Aorta (tissue), 5 donors: Measurements from ENCODE around the gene MEIS1. TPM values are rescaled to one million over a fixed set of nuclear protein-coding genes. Genes with fewer than 3 reads are reported as not detected.
A peak's percentile ranks its signal among the peaks of the same experiment; 100 is the strongest.

Source experiments
- ATAC-seq: fragments of 200-7000 bp; cut with Tn5 transposase; one replicate; pipeline ENCODE4 v1.9.1; 2022; ENCODE audit warnings: moderate library complexity; ENCODE audit not compliant: low FRiP score
- DNase-seq, 2 donors: peaks; one replicate each; pipeline ENCODE4 v3.0.0-alpha.2; 2020
- H3K27ac ChIP-seq, 2 donors: one replicate each; pipeline ENCODE4 v1.5.1; 2013; ENCODE audit warnings: low read length in 2 of 2, mild to moderate bottlenecking in 2 of 2, moderate library complexity in 2 of 2, control low read depth in 1 of 2, inconsistent platforms in 1 of 2, low read depth in 1 of 2
- H3K27me3 ChIP-seq, 2 donors: one replicate each; pipeline ENCODE4 v1.6.1; 2013; ENCODE audit warnings: control low read depth in 1 of 2, low read length in 1 of 2, mild to moderate bottlenecking in 1 of 2, moderate library complexity in 1 of 2; ENCODE audit not compliant: insufficient read depth in 2 of 2, control insufficient read depth in 1 of 2
- H3K36me3 ChIP-seq, 2 donors: one replicate each; pipeline ENCODE4 v1.6.1; 2013; ENCODE audit warnings: control low read depth in 1 of 2, low read length in 1 of 2, mild to moderate bottlenecking in 1 of 2; ENCODE audit not compliant: insufficient read depth in 2 of 2, control insufficient read depth in 1 of 2
- H3K4me1 ChIP-seq, 2 donors: one replicate each; pipeline ENCODE4 v1.6.1; 2013; ENCODE audit warnings: low read length in 2 of 2, control low read depth in 1 of 2, mild to moderate bottlenecking in 1 of 2, moderate library complexity in 1 of 2; ENCODE audit not compliant: insufficient read depth in 2 of 2, control insufficient read depth in 1 of 2
- H3K4me3 ChIP-seq, 2 donors: one replicate each; pipeline ENCODE4 v1.5.1; 2013; ENCODE audit warnings: low read length in 2 of 2, control low read depth in 1 of 2, mild to moderate bottlenecking in 1 of 2
- H3K9me3 ChIP-seq: one replicate; pipeline ENCODE4 v1.6.1; 2013; ENCODE audit warnings: mild to moderate bottlenecking, low read length; ENCODE audit not compliant: control insufficient read depth
- WGBS, 2 donors: extraction: QIAGEN DNeasy Blood & Tissue Kit; methylation state at CpG; one replicate each; pipeline ENCODE4 v1.1.7; 2013; 5-methylcytosine and 5-hydroxymethylcytosine counted together
- intact Hi-C, 2 donors: fragments of 100-400 bp; cut with DNase I; formaldehyde crosslinking; loops; one replicate each; pipeline versions ENCODE4 v1.14.2 to v1.15.0; 2022
- polyA plus RNA-seq, 2 donors: library from polyadenylated mRNA; stranded (reverse); fragments of 200-250 nt; gene quantifications; one replicate each; pipeline ENCODE4 v1.2.3, GENCODE V29; 2013
- total RNA-seq, 2 donors: library from RNA; stranded (reverse); fragmentation: NEBNext Ultra II Directional; extraction: Animal tissue kit (Norgen Biotek cat#: 25700); gene quantifications; one replicate each; pipeline ENCODE4 v1.2.1, GENCODE V29; 2021
- donor health status: healthy with polysubstance abuse.
- donor health status: Bipolar disorder and iron deficiency.
- donor health status: DM: no; HTN: no; CAD: no.
- donor health status: DM: no; HTN: no; CAD: no.
- donor health status: DM: yes; HTN: yes; CAD: no.

Gene MEIS1
- total and polyA plus RNA-seq, 4 donors, result 7.6 to 76.6 (median 33.5) TPM

DNA sequence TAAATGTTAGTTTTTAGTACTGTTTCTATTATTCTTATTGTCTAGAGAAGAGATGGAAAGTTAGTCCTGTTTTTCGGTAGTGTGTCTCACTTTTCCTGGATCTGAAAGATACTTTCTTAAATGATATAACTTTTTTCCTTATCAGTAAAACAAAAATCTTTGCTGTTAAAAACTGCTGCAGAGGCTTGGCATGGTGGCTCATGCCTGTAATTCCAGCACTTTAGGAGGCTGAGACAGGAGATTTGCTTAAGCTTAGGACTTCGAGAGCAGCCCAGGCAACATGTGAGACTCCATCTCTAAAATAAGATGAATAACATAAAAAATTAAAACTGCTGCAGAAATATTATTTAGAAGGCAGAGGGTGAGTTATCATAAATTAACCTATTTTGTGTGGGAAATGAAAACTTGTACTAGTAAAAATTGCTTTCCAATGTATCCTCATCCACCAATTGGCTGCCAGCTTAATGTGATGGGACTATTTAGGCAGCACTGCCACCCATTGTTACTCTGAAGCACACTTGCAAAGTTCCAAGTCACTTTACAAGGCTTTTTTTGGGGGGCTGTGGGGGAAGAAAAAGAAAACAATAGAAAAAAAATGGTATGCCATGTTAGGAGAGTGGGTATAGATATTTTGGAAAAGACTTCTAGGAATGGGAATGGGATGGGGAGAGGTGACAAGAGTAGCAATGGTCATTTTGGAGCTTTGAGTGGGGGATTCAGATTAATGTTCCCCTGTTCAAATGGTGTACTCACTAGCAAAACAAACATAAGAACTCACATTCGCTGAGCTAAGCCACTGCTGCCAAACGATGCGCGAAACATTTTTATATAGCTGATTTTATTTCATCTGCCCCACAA is 62.7 kb downstream of the MEIS1 start:
- Histone ChIP-seq H3K9me3 (no peaks in the 10 kb centered on the region), H3K36me3 (peaks cover 0 to 2% of the 10 kb centered on the region in 2 donors), H3K27me3 (no peaks in the 10 kb centered on the region), H3K4me3 (no peak overlapping the region), H3K27ac (no peak overlapping the region), H3K4me1 (peaks cover 3 to 8% of the 10 kb centered on the region in 2 donors)
- intact Hi-C loops, result loop anchor here (2.0 to 5.0 kb wide), 4 partner anchors 55 to 75 kb away; no protein-coding TSS in a partner anchor
- 74% methylated on average over 6 of the region's 6 CpGs for WGBS, 2 donors
- DNase-seq (no peak), ATAC-seq (no peak)

DNA sequence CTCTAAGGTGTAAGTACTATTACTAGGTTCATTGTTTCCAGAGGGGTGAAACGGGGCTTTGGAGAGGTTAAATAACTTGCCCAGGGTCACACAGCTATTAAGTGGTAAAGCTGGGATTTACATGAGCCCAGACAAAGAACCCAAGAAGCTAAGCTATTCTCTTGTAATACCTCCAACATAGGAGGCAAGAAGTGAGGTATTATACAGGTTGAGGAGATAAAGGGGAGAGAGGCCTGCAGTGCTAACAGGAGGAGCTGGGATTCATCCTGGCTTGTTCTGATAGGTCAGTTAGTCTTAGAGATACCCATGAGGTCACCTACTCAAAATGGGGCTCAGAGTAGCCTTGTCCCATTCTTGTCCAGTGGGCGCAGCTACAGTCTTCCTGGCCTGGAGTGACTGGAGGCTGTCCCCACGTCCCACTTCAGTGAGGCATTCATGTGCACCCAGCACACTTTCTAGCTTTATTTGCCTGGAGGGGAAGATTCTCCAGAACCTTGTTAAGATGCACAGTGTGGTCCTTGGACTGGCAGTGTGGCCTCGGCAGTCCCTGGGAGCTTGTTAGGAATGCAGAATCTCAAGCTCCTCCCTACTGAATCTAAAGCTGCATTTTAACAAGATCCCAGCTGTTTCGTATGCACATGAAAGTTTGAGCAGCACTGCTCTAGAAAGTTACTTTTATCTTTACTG is 63.5 kb downstream of the MEIS1 start:
- peaks cover 3 to 8% of the 10 kb centered on the region in 2 donors for H3K4me1 ChIP-seq
- H3K36me3 ChIP-seq, result peaks cover 0 to 2% of the 10 kb centered on the region in 2 donors
- no peak overlapping the region for H3K27ac ChIP-seq
- intact Hi-C loops, result loop anchor here (5.0 kb wide), 3 partner anchors 56 to 74 kb away; no protein-coding TSS in a partner anchor
- no peaks in the 10 kb centered on the region for H3K27me3 ChIP-seq
- ATAC-seq (no peak), DNase-seq (no peak)
- H3K9me3 ChIP-seq, result no peaks in the 10 kb centered on the region
- H3K4me3 ChIP-seq, result no peak overlapping the region
- 68 to 77% methylated on average over 5 of the region's 5 CpGs for WGBS, 2 donors

DNA sequence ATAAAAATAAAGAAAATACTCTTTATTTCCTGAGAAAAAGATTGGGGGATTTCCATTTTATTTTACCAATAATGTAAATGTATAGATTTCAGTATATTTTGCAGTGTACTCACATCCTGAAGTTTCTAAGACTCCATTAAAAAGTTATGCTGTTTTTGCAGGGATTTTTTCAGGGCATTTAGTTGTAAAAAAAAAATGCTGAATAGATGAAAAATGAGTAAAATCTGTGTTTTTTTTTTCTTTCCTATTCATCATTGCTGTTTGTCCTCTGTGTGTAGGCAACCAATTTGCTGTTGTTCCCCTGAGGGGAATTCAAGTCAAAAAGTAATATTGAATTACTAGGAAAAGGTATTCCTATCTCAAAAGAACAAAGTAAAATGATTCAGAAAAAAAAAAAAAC is 66.3 kb downstream of the MEIS1 start:
- ATAC-seq, result no peak
- no peak for DNase-seq
- Histone ChIP-seq H3K4me3 (no peak overlapping the region), H3K9me3 (no peaks in the 10 kb centered on the region), H3K27me3 (no peaks in the 10 kb centered on the region), H3K27ac (no peak overlapping the region), H3K36me3 (peaks cover 0 to 2% of the 10 kb centered on the region in 2 donors), H3K4me1 (peaks cover 1 to 3% of the 10 kb centered on the region in 2 donors)
- intact Hi-C loops, result no loop called here

DNA sequence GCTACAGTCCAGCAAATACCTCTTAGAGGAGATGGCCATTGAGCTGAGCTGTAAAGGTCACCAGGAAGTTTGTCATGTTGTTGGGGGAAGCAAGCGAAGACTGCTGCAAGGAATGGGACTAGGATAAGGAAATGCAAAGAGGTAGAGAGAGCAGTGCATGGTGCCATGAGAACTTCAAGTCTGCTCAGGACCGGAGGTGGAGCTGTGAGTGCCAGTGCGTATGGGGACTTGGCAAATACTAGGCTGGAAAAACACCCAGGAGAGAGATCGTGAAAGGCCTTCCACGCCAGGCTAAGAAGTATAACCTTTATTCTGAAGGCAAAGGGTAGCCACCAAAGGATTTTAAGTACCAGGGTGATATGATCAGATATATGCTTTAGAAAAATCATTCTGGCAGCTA is 71.3 kb downstream of the MEIS1 start:
- Histone ChIP-seq H3K36me3 (no peaks in the 10 kb centered on the region), H3K27me3 (no peaks in the 10 kb centered on the region), H3K4me1 (peaks cover 0 to 16% of the 10 kb centered on the region in 2 donors), H3K9me3 (no peaks in the 10 kb centered on the region), H3K27ac (no peak overlapping the region), H3K4me3 (no peak overlapping the region)
- ATAC-seq, result no peak
- intact Hi-C loops, result no loop called here
- WGBS, 2 donors, result 33 to 43% methylated on average over 5 of the region's 5 CpGs
- no peak for DNase-seq

DNA sequence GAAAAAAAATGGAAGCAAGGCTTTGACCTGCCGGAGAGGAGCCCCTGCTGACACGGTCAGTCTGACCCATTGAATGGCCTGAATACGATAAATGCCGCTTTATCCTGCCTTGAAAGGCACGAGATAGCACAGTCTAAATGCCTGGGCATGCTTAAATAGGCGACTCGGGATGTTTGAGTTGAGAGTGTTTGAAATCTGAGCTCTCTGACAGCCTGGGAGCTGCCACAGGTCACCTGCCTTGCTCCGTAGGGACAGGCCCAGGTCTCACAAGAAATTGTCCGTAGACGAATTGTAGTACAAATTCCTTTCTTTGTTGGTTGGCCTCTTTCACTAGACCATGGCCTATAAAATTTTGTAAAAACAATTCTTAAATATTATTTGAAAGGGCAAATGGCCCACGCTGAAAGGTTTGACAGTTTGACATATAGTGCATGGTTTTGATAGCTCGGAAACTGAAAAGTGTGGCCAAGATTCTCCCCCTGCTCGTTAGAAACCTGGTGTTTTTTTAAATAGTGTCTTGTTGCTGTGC is 72.8 kb downstream of the MEIS1 start:
- H3K27ac ChIP-seq, result no peak overlapping the region
- 25 to 34% methylated on average over 13 of the region's 13 CpGs for WGBS, 2 donors
- no peaks in the 10 kb centered on the region for H3K27me3 ChIP-seq
- no peaks in the 10 kb centered on the region for H3K36me3 ChIP-seq
- H3K9me3 ChIP-seq, result no peaks in the 10 kb centered on the region
- intact Hi-C loops, result no loop called here
- ATAC-seq (no peak), DNase-seq (no peak)
- H3K4me3 ChIP-seq, result no peak overlapping the region
- H3K4me1 ChIP-seq, result peaks cover 0 to 16% of the 10 kb centered on the region in 2 donors

DNA sequence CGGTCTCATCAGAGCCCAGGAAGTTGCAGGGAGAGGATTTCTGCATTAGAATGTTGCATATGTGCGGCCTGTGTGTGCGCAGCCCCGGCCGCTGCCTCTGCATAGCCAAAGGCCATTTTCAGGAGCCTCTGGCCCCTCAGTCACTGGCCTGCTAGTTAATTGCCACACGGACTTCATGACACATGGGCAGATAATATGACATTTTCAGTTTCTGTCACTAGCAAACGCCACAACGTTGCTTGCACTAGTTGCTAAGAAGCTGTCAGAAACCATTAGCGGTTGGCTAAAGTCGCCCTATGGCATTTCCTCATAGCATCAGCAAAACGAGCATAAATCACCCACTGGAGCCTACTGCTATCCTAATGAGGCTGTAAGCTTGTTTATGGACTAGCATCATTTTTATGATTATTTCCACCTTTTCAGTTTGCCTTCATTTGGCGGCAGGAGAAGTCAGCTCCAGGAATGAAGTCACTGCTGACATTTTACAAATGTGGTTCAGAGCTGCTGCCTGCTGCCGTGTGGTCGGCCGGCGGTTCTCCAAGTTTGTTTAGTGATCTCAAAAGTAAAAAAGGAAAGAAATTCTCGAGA is 73.7 kb downstream of the MEIS1 start:
- peak overlapping the region in 1 of 2 donors; percentile 0 for H3K4me3 ChIP-seq
- H3K9me3 ChIP-seq, result no peaks in the 10 kb centered on the region
- ATAC-seq, result no peak
- H3K27ac ChIP-seq, result no peak overlapping the region
- H3K27me3 ChIP-seq, result no peaks in the 10 kb centered on the region
- peaks cover 0 to 2% of the 10 kb centered on the region in 2 donors for H3K36me3 ChIP-seq
- no peak for DNase-seq
- peaks cover 0 to 16% of the 10 kb centered on the region in 2 donors for H3K4me1 ChIP-seq
- 28 to 30% methylated on average over 17 of the region's 17 CpGs for WGBS, 2 donors
- intact Hi-C loops, result no loop called here

DNA sequence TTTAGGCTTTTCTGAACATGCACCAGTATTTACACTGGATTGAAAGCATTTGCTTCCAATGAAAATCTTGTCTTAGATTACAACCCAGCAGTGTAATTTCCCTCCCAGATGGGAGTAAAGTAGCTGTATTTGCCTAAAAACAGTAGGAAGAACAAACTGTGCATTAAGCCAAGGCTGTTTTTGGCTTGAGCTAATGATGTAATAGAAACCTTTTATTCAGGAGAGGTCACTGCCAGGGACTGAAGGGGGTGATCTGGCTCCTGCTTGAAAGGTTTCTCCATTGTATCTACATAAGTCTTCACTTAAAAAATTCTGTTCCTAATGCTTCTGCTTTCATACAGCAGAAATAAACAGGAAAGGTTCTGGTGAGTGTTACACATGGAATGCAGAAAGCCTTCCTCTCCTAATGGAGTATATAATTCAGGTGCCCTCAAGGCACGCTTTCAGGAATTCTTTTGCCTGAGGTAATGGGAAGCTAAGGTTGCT is 74.4 kb downstream of the MEIS1 start:
- Histone ChIP-seq H3K27me3 (no peaks in the 10 kb centered on the region), H3K4me3 (no peak overlapping the region), H3K9me3 (no peaks in the 10 kb centered on the region), H3K27ac (no peak overlapping the region), H3K4me1 (peaks cover 0 to 16% of the 10 kb centered on the region in 2 donors), H3K36me3 (peaks cover 0 to 2% of the 10 kb centered on the region in 2 donors)
- intact Hi-C loops, result no loop called here
- 78 to 91% methylated on average over 1 of the region's 1 CpG for WGBS, 2 donors
- no peak for ATAC-seq
- DNase-seq, result no peak

DNA sequence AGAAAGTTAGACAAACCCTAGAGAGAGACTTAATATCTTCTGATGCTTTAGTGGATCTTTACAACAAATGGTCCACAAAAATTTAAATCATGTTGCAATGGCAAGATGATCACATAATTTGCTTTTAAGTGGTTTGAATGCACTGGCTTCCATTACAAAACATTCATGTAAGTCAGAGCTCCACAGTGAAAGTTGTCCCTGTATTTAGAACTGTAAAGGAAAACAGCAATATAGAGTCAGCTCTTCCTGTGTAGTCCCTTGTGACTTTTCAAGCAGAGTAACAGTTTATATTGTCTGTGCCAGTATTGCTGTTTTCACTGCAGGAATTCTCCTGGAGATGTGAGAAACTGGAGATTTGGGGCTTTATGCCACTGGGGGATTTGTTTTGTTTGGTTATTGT is 77.7 kb downstream of the MEIS1 start:
- ATAC-seq (no peak), DNase-seq (no peak)

More for the DNA sequence above, 77.7 kb downstream of the MEIS1 start:
- Histone ChIP-seq H3K4me1 (peaks cover 0 to 11% of the 10 kb centered on the region in 2 donors), H3K27me3 (no peaks in the 10 kb centered on the region), H3K9me3 (no peaks in the 10 kb centered on the region), H3K27ac (no peak overlapping the region), H3K4me3 (no peak overlapping the region), H3K36me3 (peaks cover 0 to 2% of the 10 kb centered on the region in 2 donors)
- intact Hi-C loops, result no loop called here
